Activated naive CD8-positive, alpha-beta T cell treated with anti-CD3 and anti-CD28 coated beads for 36 hours (primary cell): Measurements from ENCODE around the gene C15orf61. TPM values are rescaled to one million over a fixed set of nuclear protein-coding genes. Genes with fewer than 3 reads are reported as not detected.
A peak's percentile ranks its signal among the peaks of the same experiment; 100 is the strongest.

ENCODE experiments used
- DNase-seq: peaks from one replicate; pipeline ENCODE4 v3.0.0; 2021
- H3K27ac Mint-ChIP-seq: one replicate; pipeline ENCODE4 v1.8.0; 2022; ENCODE audit warnings: mild to moderate bottlenecking, moderate library complexity, mixed read lengths
- H3K27me3 Mint-ChIP-seq: one replicate; pipeline ENCODE4 v1.8.0; 2022; ENCODE audit warnings: mild to moderate bottlenecking, mixed read lengths
- H3K36me3 Mint-ChIP-seq: one replicate; pipeline ENCODE4 v1.8.0; 2021; ENCODE audit warnings: mild to moderate bottlenecking, mixed read lengths
- H3K4me1 Mint-ChIP-seq: one replicate; pipeline ENCODE4 v1.8.0; 2021; ENCODE audit warnings: mixed read lengths
- H3K4me3 Mint-ChIP-seq: one replicate; pipeline ENCODE4 v1.8.0; 2022; ENCODE audit warnings: mild to moderate bottlenecking, moderate library complexity, mixed read lengths
- H3K9me3 Mint-ChIP-seq: one replicate; pipeline ENCODE4 v1.8.0; 2022; ENCODE audit warnings: mixed read lengths
- total RNA-seq, 2 experiments: library from RNA; stranded (reverse); gene quantifications; one replicate each; pipeline ENCODE4 v1.2.3, GENCODE V29; 2021

Gene C15orf61
- total RNA-seq, 2 experiments from 2014 or later: 5.2 to 6.7 TPM

- Mint-ChIP-seq H3K27ac (no peak overlapping the region), H3K9me3 (peaks cover 7% of the 10 kb centered on the region), H3K36me3 (peaks cover 45% of the 10 kb centered on the region), H3K27me3 (no peaks in the 10 kb centered on the region), H3K4me1 (peaks cover 11% of the 10 kb centered on the region), H3K4me3 (no peak overlapping the region)
- no peak for DNase-seq
Measured at GRCh38 chr15:67556976-67557570, 36.1 kb downstream of the C15orf61 start.

- H3K4me3 Mint-ChIP-seq: no peak overlapping the region
Measured at GRCh38 chr15:67558502-67558901, 37.6 kb downstream of the C15orf61 start.

GRCh38 chr15:67559158-67559557, 38.2 kb downstream of the C15orf61 start:
- peaks cover 14% of the 10 kb centered on the region for H3K4me1 Mint-ChIP-seq
- H3K27ac Mint-ChIP-seq: no peak overlapping the region
- H3K9me3 Mint-ChIP-seq: peaks cover 7% of the 10 kb centered on the region
- no peak overlapping the region for H3K4me3 Mint-ChIP-seq
- DNase-seq: no peak
- peaks cover 48% of the 10 kb centered on the region for H3K36me3 Mint-ChIP-seq
- no peaks in the 10 kb centered on the region for H3K27me3 Mint-ChIP-seq

More at GRCh38 chr15:67558502-67558901, 37.6 kb downstream of the C15orf61 start:
- DNase-seq: no peak
- Mint-ChIP-seq H3K9me3 (peaks cover 7% of the 10 kb centered on the region), H3K27ac (no peak overlapping the region), H3K27me3 (no peaks in the 10 kb centered on the region), H3K36me3 (peaks cover 44% of the 10 kb centered on the region), H3K4me1 (peaks cover 11% of the 10 kb centered on the region)

GRCh38 chr15:67559576-67559975, 38.6 kb downstream of the C15orf61 start:
- Mint-ChIP-seq H3K27me3 (no peaks in the 10 kb centered on the region), H3K27ac (no peak overlapping the region), H3K36me3 (peaks cover 51% of the 10 kb centered on the region), H3K9me3 (peaks cover 7% of the 10 kb centered on the region), H3K4me3 (no peak overlapping the region), H3K4me1 (peaks cover 18% of the 10 kb centered on the region)
- DNase-seq: no peak

- H3K27me3 Mint-ChIP-seq: no peaks in the 10 kb centered on the region
- H3K4me3 Mint-ChIP-seq: no peak overlapping the region
- peaks cover 20% of the 10 kb centered on the region for H3K4me1 Mint-ChIP-seq
- no peak for DNase-seq
- peaks cover 47% of the 10 kb centered on the region for H3K36me3 Mint-ChIP-seq
- peaks cover 7% of the 10 kb centered on the region for H3K9me3 Mint-ChIP-seq
- H3K27ac Mint-ChIP-seq: no peak overlapping the region
Measured at GRCh38 chr15:67560320-67560719, 39.4 kb downstream of the C15orf61 start.

- Mint-ChIP-seq H3K36me3 (peaks cover 40% of the 10 kb centered on the region), H3K9me3 (peaks cover 5% of the 10 kb centered on the region), H3K4me3 (no peak overlapping the region), H3K27me3 (no peaks in the 10 kb centered on the region), H3K27ac (no peak overlapping the region), H3K4me1 (peaks cover 19% of the 10 kb centered on the region)
- DNase-seq: no peak
Measured at GRCh38 chr15:67563092-67563491, 42.2 kb downstream of the C15orf61 start.

GRCh38 chr15:67564021-67564967, 43.4 kb downstream of the C15orf61 start:
- peaks cover 29% of the 10 kb centered on the region for H3K36me3 Mint-ChIP-seq

DNA sequence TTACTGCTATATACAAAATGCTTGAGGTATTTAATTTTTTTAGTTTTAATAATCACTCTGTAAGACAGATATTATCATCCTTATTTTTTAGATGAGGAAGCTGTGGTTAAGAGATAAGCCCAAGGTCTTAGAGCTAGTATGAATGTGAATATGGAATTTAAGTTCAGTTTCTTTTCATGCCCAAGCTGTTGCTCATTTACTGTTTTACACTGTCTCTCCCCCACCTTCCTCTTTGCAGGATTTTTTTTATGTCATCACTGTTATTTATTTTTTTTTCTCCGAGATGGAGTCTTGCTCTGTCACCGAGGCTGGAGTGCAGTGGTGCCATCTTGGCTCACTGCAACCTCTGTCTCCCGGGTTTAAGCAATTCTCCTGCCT, 44.0 kb downstream of the C15orf61 start:
- H3K4me1 Mint-ChIP-seq: peaks cover 19% of the 10 kb centered on the region
- no peak for DNase-seq
- H3K36me3 Mint-ChIP-seq: peaks cover 25% of the 10 kb centered on the region
- H3K27me3 Mint-ChIP-seq: no peaks in the 10 kb centered on the region
- no peaks in the 10 kb centered on the region for H3K9me3 Mint-ChIP-seq
- peak overlapping the region; percentile 35 for H3K4me3 Mint-ChIP-seq
- H3K27ac Mint-ChIP-seq: no peak overlapping the region

More at GRCh38 chr15:67564021-67564967, 43.4 kb downstream of the C15orf61 start:
- Mint-ChIP-seq H3K4me3 (no peak overlapping the region), H3K9me3 (no peaks in the 10 kb centered on the region), H3K4me1 (peaks cover 19% of the 10 kb centered on the region), H3K27ac (peak overlapping the region; percentile 49), H3K27me3 (no peaks in the 10 kb centered on the region)
- no peak for DNase-seq

- H3K36me3 Mint-ChIP-seq: peaks cover 10% of the 10 kb centered on the region
- H3K4me1 Mint-ChIP-seq: peaks cover 5% of the 10 kb centered on the region
- no peaks in the 10 kb centered on the region for H3K9me3 Mint-ChIP-seq
- no peak for DNase-seq
- no peak overlapping the region for H3K27ac Mint-ChIP-seq
- no peaks in the 10 kb centered on the region for H3K27me3 Mint-ChIP-seq
- H3K4me3 Mint-ChIP-seq: no peak overlapping the region
Measured at GRCh38 chr15:67569668-67570067, 48.7 kb downstream of the C15orf61 start.

GRCh38 chr15:67570875-67571647, 50.1 kb downstream of the C15orf61 start:
- Mint-ChIP-seq H3K27ac (no peak overlapping the region), H3K4me3 (no peak overlapping the region), H3K9me3 (no peaks in the 10 kb centered on the region), H3K36me3 (peaks cover 9% of the 10 kb centered on the region), H3K4me1 (peaks cover 4% of the 10 kb centered on the region), H3K27me3 (no peaks in the 10 kb centered on the region)
- no peak for DNase-seq

DNA sequence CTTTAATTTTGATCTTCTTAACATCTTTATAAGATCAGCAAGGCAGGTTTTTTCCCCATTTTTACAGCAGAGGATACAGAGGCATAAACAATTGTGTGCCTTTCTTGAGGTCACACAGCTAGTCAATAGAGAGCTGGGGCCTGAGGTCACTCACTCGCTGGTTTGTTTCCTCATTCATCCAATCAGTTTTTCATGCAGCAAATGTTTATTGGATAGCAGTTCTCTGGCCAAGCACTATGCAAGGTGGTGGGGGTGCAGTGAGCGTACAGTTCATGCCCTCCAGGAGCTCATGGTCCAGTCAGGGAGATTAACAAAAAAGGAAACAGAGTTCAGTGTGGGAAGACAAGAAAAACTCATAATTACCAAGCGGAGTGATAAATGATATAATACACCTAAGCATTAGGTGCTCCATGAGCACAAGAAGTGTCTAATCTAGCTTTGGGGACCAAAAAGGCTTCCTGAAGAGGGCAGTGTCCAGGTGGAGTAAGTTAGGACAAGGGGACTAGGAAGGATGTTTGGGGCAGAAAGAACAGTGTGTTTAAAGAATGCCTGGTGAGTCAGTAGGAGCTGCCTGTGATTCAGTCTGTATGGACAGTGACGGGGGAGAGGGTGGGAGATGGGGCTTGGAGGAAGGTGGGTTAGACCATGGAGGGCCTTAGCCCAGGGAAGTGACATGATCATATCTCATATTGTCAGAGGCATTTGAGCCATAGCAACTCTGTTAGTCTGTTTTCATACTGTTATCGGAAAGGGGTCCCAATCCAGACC, 50.9 kb downstream of the C15orf61 start:
- Mint-ChIP-seq H3K4me3 (no peak overlapping the region), H3K4me1 (peaks cover 4% of the 10 kb centered on the region), H3K36me3 (peaks cover 7% of the 10 kb centered on the region), H3K9me3 (no peaks in the 10 kb centered on the region), H3K27ac (no peak overlapping the region), H3K27me3 (no peaks in the 10 kb centered on the region)
- DNase-seq: no peak

GRCh38 chr15:67573194-67573593, 52.3 kb downstream of the C15orf61 start:
- DNase-seq: no peak
- H3K27me3 Mint-ChIP-seq: no peaks in the 10 kb centered on the region
- H3K4me1 Mint-ChIP-seq: peaks cover 4% of the 10 kb centered on the region
- no peak overlapping the region for H3K27ac Mint-ChIP-seq
- H3K4me3 Mint-ChIP-seq: no peak overlapping the region
- H3K9me3 Mint-ChIP-seq: no peaks in the 10 kb centered on the region
- H3K36me3 Mint-ChIP-seq: peaks cover 4% of the 10 kb centered on the region

DNA sequence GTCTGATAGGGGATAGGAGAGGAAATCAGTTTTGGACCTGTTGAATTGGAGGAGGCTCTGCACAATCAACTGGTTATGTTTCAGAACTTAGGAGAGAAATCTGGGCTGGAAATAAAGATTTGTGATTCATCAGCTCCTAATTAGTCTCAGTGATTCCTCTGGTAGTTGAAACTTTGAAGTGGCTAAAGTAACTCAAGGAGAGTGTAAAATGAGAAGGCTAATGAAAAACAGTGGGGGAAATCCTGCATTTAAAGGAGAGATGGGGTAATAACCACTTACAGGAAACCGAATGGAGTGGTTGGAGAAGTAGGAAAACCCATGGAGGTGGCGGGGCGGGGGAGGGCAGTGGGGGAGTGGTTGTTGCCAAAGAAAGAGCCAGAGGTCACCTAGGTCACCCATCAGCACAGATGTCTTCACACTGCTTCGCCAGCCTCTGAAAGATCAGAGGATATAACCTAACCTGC, 54.1 kb downstream of the C15orf61 start:
- H3K9me3 Mint-ChIP-seq: no peaks in the 10 kb centered on the region
- H3K36me3 Mint-ChIP-seq: peaks cover 4% of the 10 kb centered on the region
- H3K27ac Mint-ChIP-seq: peak overlapping the region; percentile 29
- no peak for DNase-seq
- H3K27me3 Mint-ChIP-seq: no peaks in the 10 kb centered on the region
- H3K4me3 Mint-ChIP-seq: no peak overlapping the region
- peaks cover 4% of the 10 kb centered on the region for H3K4me1 Mint-ChIP-seq

GRCh38 chr15:67578020-67578600, 57.2 kb downstream of the C15orf61 start:
- H3K4me3 Mint-ChIP-seq: no peak overlapping the region
- no peaks in the 10 kb centered on the region for H3K9me3 Mint-ChIP-seq
- H3K27ac Mint-ChIP-seq: no peak overlapping the region
- no peaks in the 10 kb centered on the region for H3K27me3 Mint-ChIP-seq
- peaks cover 4% of the 10 kb centered on the region for H3K4me1 Mint-ChIP-seq
- no peak for DNase-seq
- H3K36me3 Mint-ChIP-seq: peaks cover 4% of the 10 kb centered on the region
